Upper lobe of left lung (tissue), 6 donors: ENCODE data around the gene ZC3H18. TPM values are rescaled to one million over a fixed set of nuclear protein-coding genes. Genes with fewer than 3 reads are reported as not detected.

Experiments used
- ATAC-seq, 2 donors: fragments of 200-7000 bp; cut with Tn5 transposase; one replicate each; pipeline ENCODE4 v1.9.1; 2022; ENCODE audit warnings: mild to moderate bottlenecking in 2 of 2, moderate library complexity in 2 of 2; ENCODE audit not compliant: low FRiP score in 2 of 2
- DNase-seq, 2 donors: peaks; one replicate each; pipeline ENCODE4 v3.0.0-alpha.2; 2019 to 2020
- H3K27ac ChIP-seq, 4 donors: fragments of 200-600 bp; sonication (generic); one replicate each; pipeline ENCODE4 v1.5.1; 2016 to 2019
- H3K27me3 ChIP-seq, 4 donors: fragments of 200-600 bp; sonication (generic); one replicate each; pipeline ENCODE4 v1.5.1; 2017 to 2019
- H3K36me3 ChIP-seq, 4 donors: fragments of 200-600 bp; sonication (generic); one replicate each; pipeline ENCODE4 v1.5.1; 2016 to 2019
- H3K4me1 ChIP-seq, 4 donors: fragments of 200-600 bp; sonication (generic); one replicate each; pipeline ENCODE4 v1.5.1; 2018 to 2019
- H3K4me3 ChIP-seq, 4 donors: fragments of 200-600 bp; sonication (generic); one replicate each; pipeline ENCODE4 v1.5.1; 2017 to 2019; ENCODE audit warnings: mild to moderate bottlenecking in 2 of 4, moderate library complexity in 1 of 4
- H3K9me3 ChIP-seq, 4 donors: fragments of 200-600 bp; sonication (generic); one replicate each; pipeline ENCODE4 v1.5.1; 2018 to 2019
- CTCF ChIP-seq, 6 experiments: fragments of 450-650 bp in 4 of 6; fragments of 200-600 bp in 2 of 6; sonication (generic) in 2 of 6; IDR thresholded peaks; one replicate each; pipeline ENCODE4 v1.5.1; 2016 to 2019; ENCODE audit warnings: antibody characterized with exemption in 6 of 6
- EP300 ChIP-seq, 4 donors: sonication (generic); formaldehyde crosslinking; IDR thresholded peaks; one replicate each; pipeline ENCODE4 v1.5.1; 2017; ENCODE audit warnings: antibody characterized with exemption in 4 of 4, control low read depth in 2 of 4
- POLR2A ChIP-seq, 4 donors: fragments of 450-650 bp; IDR thresholded peaks; one replicate each; pipeline ENCODE4 v1.5.1; 2016 to 2017; ENCODE audit warnings: antibody characterized with exemption in 4 of 4, mild to moderate bottlenecking in 2 of 4
- POLR2AphosphoS5 ChIP-seq, 2 donors: sonication (generic); formaldehyde crosslinking; IDR thresholded peaks; one replicate each; pipeline ENCODE4 v1.5.1; 2017; ENCODE audit warnings: antibody characterized with exemption in 2 of 2
- WGBS, 2 donors: methylation state at CpG; one replicate each; pipeline ENCODE4 v1.1.5; 2017 to 2018; 5-methylcytosine and 5-hydroxymethylcytosine counted together
- total RNA-seq, 6 donors: library from RNA; depleted of rRNA in 4 of 6; stranded (reverse); fragments of >200 nt in 4 of 6; gene quantifications; one replicate each; pipeline versions ENCODE4 v1.1.0 to v1.2.1, GENCODE V29; 2016 to 2021
- donor health status: DM: no; HTN: no; CAD: no; lungs with moderate emphysema.
- donor health status: DM: no; HTN: yes; CAD: no; lungs with severe emphysema.

ZC3H18 gene
- total RNA-seq, 6 donors from 2014 or later: 22.0 to 74.4 (median 45.5) TPM

- Histone ChIP-seq H3K4me1 (peaks cover 10 to 26% (median 17%) of the 10 kb centered on the region in 4 donors), H3K4me3 (no peak overlapping the region), H3K27ac (no peak overlapping the region), H3K27me3 (peaks cover 0 to 5% (median 2%) of the 10 kb centered on the region in 4 donors), H3K36me3 (no peaks in the 10 kb centered on the region), H3K9me3 (no peaks in the 10 kb centered on the region)
- ATAC-seq: peak; percentile 67 to 86
- 10 to 12% methylated on average over 2 to 20 of the region's 32 CpGs for WGBS, 2 donors
- TF ChIP-seq CTCF (IDR thresholded peaks at IDR 0.05): peak; percentile 91 to 96 (median 92)
- TF ChIP-seq EP300 (IDR thresholded peaks at IDR 0.05): no peak
- DNase-seq: peak; percentile 52 to 93
These were observed 42.8 kb upstream of the ZC3H18 start for GRCh38 chr16:88527186-88527936.

- no peak overlapping the region for H3K4me3 ChIP-seq
- ATAC-seq (no peak), DNase-seq (peak in 1 of 2 donors; percentile 80)
- no peaks in the 10 kb centered on the region for H3K36me3 ChIP-seq
- H3K9me3 ChIP-seq: no peaks in the 10 kb centered on the region
- H3K27ac ChIP-seq: no peak overlapping the region
- H3K27me3 ChIP-seq: peaks cover 0 to 3% (median 0%) of the 10 kb centered on the region in 4 donors
- H3K4me1 ChIP-seq: peaks cover 16 to 30% (median 21%) of the 10 kb centered on the region in 4 donors
- TF ChIP-seq CTCF (IDR thresholded peaks at IDR 0.05) (no peak), POLR2AphosphoS5 (IDR thresholded peaks at IDR 0.05) (no peak), POLR2A (IDR thresholded peaks at IDR 0.05) (no peak), EP300 (IDR thresholded peaks at IDR 0.05) (no peak)
- 83 to 90% methylated on average over 7 to 28 of the region's 30 CpGs for WGBS, 2 donors
These were observed 42.1 kb upstream of the ZC3H18 start for GRCh38 chr16:88527937-88528743.

GRCh38 chr16:88528902-88529318, 41.3 kb upstream of the ZC3H18 start:
- Histone ChIP-seq H3K4me3 (no peak overlapping the region), H3K27ac (no peak overlapping the region), H3K4me1 (peaks cover 16 to 35% (median 23%) of the 10 kb centered on the region in 4 donors), H3K36me3 (no peaks in the 10 kb centered on the region), H3K27me3 (peaks cover 0 to 3% (median 0%) of the 10 kb centered on the region in 4 donors), H3K9me3 (no peaks in the 10 kb centered on the region)
- TF ChIP-seq EP300 (IDR thresholded peaks at IDR 0.05) (no peak), CTCF (IDR thresholded peaks at IDR 0.05) (no peak), POLR2A (IDR thresholded peaks at IDR 0.05) (no peak), POLR2AphosphoS5 (IDR thresholded peaks at IDR 0.05) (no peak)
- no peak for ATAC-seq
- WGBS, 2 donors: 90 to 99% methylated on average over 18 to 22 of the region's 22 CpGs
- no peak for DNase-seq

- WGBS, 2 donors: 96 to 98% methylated on average over 6 to 9 of the region's 9 CpGs
- H3K4me1 ChIP-seq: peaks cover 16 to 35% (median 23%) of the 10 kb centered on the region in 4 donors
These were observed 40.6 kb upstream of the ZC3H18 start for GRCh38 chr16:88529596-88529995.

More at GRCh38 chr16:88529596-88529995, 40.6 kb upstream of the ZC3H18 start:
- H3K27me3 ChIP-seq: peaks cover 0 to 1% (median 0%) of the 10 kb centered on the region in 4 donors
- no peaks in the 10 kb centered on the region for H3K36me3 ChIP-seq
- DNase-seq (peak in 1 of 2 donors; percentile 47), ATAC-seq (no peak)
- H3K4me3 ChIP-seq: no peak overlapping the region
- H3K27ac ChIP-seq: no peak overlapping the region
- TF ChIP-seq POLR2AphosphoS5 (IDR thresholded peaks at IDR 0.05): no peak
- TF ChIP-seq POLR2A (IDR thresholded peaks at IDR 0.05): no peak
- no peak for TF ChIP-seq EP300 (IDR thresholded peaks at IDR 0.05)
- TF ChIP-seq CTCF (IDR thresholded peaks at IDR 0.05): no peak
- H3K9me3 ChIP-seq: no peaks in the 10 kb centered on the region
